HG03025 (cell line): Measurements from ENCODE around the gene GREB1L.

Experiments
- ATAC-seq: cut with Tn5 transposase; IDR thresholded peaks from one replicate; pipeline ENCODE4 v1.9.1; 2021; ENCODE audit warnings: mild to moderate bottlenecking, moderate library complexity; ENCODE audit not compliant: unreplicated experiment, low FRiP score

Gene GREB1L

GRCh38 chr18:21472741-21473140 lies 230.7 kb downstream of the GREB1L start:
- no peak for ATAC-seq

- no peak for ATAC-seq
Measured at GRCh38 chr18:21474621-21475020, 232.6 kb downstream of the GREB1L start.

GRCh38 chr18:21479721-21480120 lies 237.7 kb downstream of the GREB1L start:
- no peak for ATAC-seq

GRCh38 chr18:21481739-21482138 lies 239.7 kb downstream of the GREB1L start:
- ATAC-seq = no peak

- ATAC-seq = no peak
Measured at GRCh38 chr18:21483051-21483450, 241.0 kb downstream of the GREB1L start.

- no peak for ATAC-seq
Measured at GRCh38 chr18:21484851-21485636, 243.0 kb downstream of the GREB1L start.

GRCh38 chr18:21486905-21487437 lies 244.9 kb downstream of the GREB1L start:
- ATAC-seq = no peak

GRCh38 chr18:21489119-21489750 lies 247.2 kb downstream of the GREB1L start:
- ATAC-seq = no peak

- no peak for ATAC-seq
Measured at GRCh38 chr18:21489919-21490495, 248.0 kb downstream of the GREB1L start.

- no peak for ATAC-seq
Measured at GRCh38 chr18:21490748-21491147, 248.7 kb downstream of the GREB1L start.

- no peak for ATAC-seq
Measured at GRCh38 chr18:21496277-21496835, 254.3 kb downstream of the GREB1L start.

- no peak for ATAC-seq
Measured at GRCh38 chr18:21499997-21500396, 258.0 kb downstream of the GREB1L start.

- no peak for ATAC-seq
Measured at GRCh38 chr18:21502661-21503060, 260.6 kb downstream of the GREB1L start.

- ATAC-seq = no peak
Measured at GRCh38 chr18:21507913-21508701, 266.1 kb downstream of the GREB1L start.

- ATAC-seq = no peak
Measured at GRCh38 chr18:21509062-21509461, 267.0 kb downstream of the GREB1L start.

GRCh38 chr18:21513292-21513691 lies 271.3 kb downstream of the GREB1L start:
- no peak for ATAC-seq

GRCh38 chr18:21513741-21514140 lies 271.7 kb downstream of the GREB1L start:
- ATAC-seq = no peak

- no peak for ATAC-seq
Measured at GRCh38 chr18:21522530-21522929, 280.5 kb downstream of the GREB1L start.

GRCh38 chr18:21525916-21526315 lies 283.9 kb downstream of the GREB1L start:
- no peak for ATAC-seq

GRCh38 chr18:21526463-21526862 lies 284.4 kb downstream of the GREB1L start:
- no peak for ATAC-seq
